Skeletal muscle satellite cell (primary cell): ENCODE measurements around the gene FGGY.

Experiments used
- H3K27me3 ChIP-seq: 2 replicates; pipeline ENCODE4 v1.7.0; 2013; ENCODE audit warnings: low read length; ENCODE audit not compliant: control insufficient read depth, insufficient read depth
- H3K36me3 ChIP-seq: 2 replicates; pipeline ENCODE4 v1.7.0; 2013; ENCODE audit warnings: mild to moderate bottlenecking, control low read depth, low read length; ENCODE audit not compliant: insufficient read depth
- H3K4me1 ChIP-seq: 2 replicates; pipeline ENCODE4 v1.7.0; 2013; ENCODE audit warnings: low read length; ENCODE audit not compliant: control insufficient read depth, insufficient read depth
- H3K4me2 ChIP-seq: 2 replicates; pipeline ENCODE4 v1.7.0; 2013; ENCODE audit warnings: mild to moderate bottlenecking, low read length
- H3K4me3 ChIP-seq: 2 replicates; pipeline ENCODE4 v1.7.0; 2013; ENCODE audit warnings: low read length
- H3K9ac ChIP-seq: 2 replicates; pipeline ENCODE4 v1.7.0; 2013; ENCODE audit warnings: mild to moderate bottlenecking, low read depth, low read length, moderate library complexity
- H3K9me3 ChIP-seq: replicated peaks from 2 replicates; pipeline ENCODE4 v1.7.0; 2013; ENCODE audit warnings: mild to moderate bottlenecking, control low read depth, low read length

FGGY gene

DNA sequence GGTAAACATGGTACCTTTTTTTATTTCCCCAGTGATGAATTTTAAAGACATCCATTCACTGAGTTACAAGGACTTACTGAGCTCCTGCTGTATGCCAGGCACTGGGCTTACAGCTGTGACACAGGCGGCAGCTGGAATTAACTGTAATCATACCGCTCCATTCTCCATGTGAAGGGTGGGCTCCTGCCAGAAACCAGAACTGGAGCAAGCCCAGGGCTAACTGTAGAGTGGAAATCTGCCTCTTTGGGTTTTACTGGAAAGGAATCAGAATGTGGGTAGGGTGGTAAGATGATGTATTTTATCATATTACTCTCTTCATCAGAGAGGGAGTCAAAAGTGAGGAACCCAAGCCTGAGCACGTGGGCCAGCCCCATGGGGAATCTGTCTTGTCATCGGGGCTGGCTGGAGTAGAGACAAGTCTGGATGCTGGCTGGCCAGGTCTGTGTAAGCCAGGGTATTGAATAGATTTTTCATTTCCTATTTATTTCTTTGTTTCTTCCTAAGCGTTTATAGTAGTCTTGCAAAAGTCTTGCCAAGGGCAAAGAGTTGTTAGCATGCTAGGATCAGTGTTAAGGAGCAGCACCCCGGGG lies 21.5 kb downstream of the FGGY start:
- Histone ChIP-seq H3K36me3 (no peaks in the 10 kb centered on the region), H3K4me2 (no peak overlapping the region), H3K9me3 (no peaks in the 10 kb centered on the region), H3K9ac (no peak overlapping the region), H3K27me3 (no peaks in the 10 kb centered on the region), H3K4me1 (peaks cover 24% of the 10 kb centered on the region), H3K4me3 (no peak overlapping the region)

DNA sequence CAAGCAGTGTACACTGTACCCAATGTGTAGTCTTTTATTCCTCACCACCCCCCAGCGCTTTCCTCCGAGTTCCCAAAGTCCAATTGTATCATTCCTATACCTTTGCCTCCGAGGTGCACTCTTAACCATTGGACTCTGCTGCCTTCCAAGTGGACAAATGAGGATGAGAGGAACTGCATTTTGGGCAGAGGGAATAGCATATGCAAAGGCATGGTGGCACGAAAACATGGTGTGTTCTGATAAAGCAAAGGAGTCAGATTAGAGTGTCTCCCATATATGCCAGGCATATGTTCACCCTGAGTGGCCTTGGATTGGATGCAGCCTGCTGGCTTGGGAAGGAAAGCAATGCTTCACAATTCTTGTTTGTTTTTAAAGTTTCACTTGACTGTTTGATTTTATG lies 25.5 kb downstream of the FGGY start:
- no peak overlapping the region for H3K9ac ChIP-seq
- H3K27me3 ChIP-seq, result no peaks in the 10 kb centered on the region
- H3K4me2 ChIP-seq, result no peak overlapping the region
- H3K4me3 ChIP-seq, result no peak overlapping the region
- H3K36me3 ChIP-seq, result no peaks in the 10 kb centered on the region
- H3K4me1 ChIP-seq, result peaks cover 13% of the 10 kb centered on the region
- no peaks in the 10 kb centered on the region for H3K9me3 ChIP-seq

DNA sequence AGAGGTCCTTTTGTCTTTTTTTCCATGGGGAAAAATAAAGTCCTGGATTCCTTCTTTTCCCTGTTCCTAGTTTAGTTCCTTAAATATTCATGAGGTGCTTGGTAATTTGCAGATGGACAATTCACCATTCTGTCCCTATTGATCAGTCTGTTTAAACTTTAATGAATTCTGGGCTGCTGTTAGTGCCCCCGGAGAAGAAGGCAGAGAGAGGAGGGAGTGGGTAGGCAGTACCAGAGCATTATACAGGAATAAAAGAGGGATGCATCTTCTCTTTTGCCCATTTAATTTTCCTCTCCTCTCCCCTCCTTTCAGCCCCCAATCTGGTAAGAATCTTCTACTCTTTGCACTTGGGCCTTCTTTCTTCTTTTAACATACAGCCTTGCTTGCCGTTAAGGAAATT lies 25.9 kb downstream of the FGGY start:
- Histone ChIP-seq H3K4me2 (no peak overlapping the region), H3K36me3 (no peaks in the 10 kb centered on the region), H3K27me3 (no peaks in the 10 kb centered on the region), H3K4me3 (no peak overlapping the region), H3K9me3 (no peaks in the 10 kb centered on the region), H3K9ac (no peak overlapping the region), H3K4me1 (peaks cover 9% of the 10 kb centered on the region)

DNA sequence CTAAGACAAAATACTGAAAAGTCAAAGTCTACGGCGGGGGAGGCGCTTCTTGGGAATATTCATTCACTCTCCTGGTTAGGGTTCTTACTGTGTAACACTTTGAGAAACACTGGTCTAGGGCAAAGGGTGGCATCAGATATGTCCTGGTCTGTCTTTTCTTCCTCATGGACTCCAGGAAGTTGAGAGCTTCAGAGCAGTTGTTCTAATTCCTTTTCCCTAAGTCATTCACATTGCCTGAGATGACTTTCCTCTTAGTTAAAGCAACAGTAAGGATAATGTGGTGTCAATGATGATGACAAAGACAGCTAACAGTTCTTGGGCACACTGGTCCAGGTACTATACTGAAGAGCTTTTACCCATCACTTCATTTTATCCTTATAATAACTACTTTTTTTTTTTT lies 27.0 kb downstream of the FGGY start:
- Histone ChIP-seq H3K9me3 (no peaks in the 10 kb centered on the region), H3K4me1 (peaks cover 6% of the 10 kb centered on the region), H3K27me3 (no peaks in the 10 kb centered on the region), H3K4me2 (no peak overlapping the region), H3K9ac (no peak overlapping the region), H3K36me3 (no peaks in the 10 kb centered on the region), H3K4me3 (no peak overlapping the region)

DNA sequence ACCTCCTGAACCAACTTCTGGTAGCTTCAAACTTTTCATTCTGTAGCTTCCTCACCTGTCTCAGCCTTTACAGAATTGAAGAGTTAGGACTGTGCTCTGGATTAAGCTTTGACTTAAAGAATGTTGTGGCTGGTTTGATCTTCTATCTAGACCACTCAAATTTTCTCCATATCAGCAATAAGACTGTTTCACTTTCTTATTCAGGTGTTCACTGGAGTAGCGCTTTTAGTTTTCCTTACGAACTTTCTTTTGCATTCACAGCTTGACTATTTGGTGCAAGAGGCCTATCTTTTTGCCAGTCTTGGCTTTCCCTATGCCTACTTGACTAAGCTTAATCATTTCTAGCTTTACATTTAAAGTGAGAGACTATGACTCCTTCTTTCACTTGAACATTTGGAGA lies 31.5 kb downstream of the FGGY start:
- Histone ChIP-seq H3K9ac (no peak overlapping the region), H3K4me2 (no peak overlapping the region), H3K36me3 (no peaks in the 10 kb centered on the region), H3K4me1 (peaks cover 18% of the 10 kb centered on the region), H3K9me3 (no peaks in the 10 kb centered on the region), H3K4me3 (no peak overlapping the region), H3K27me3 (no peaks in the 10 kb centered on the region)

DNA sequence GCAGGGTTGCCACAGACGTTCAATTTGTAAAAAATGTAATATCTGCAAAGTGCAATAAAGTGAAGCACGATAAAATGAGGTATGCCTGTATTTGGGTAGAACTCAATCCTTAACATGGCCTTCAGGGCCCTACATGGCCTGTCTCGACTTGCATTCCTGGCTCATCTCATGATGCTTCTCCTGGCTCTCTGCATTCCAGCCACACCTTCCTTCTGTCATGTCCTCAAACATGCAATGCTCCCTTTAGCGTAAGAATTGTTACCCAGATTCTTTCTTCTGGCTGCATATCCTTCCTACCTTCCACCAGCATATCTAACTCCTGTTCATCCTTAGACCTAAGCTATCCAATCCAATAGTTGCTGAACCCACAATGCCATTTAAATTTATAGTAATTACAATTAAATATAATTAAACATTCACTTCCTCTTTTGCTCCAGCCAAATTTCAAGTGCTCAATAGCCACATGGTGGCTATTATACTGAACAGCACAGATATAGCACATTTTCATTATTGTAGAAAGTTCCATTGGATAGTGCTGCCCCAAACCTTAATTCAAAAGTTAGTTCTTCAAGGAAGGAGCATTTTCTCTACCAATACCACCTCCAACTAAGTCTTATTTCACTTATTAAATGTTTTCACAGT lies 32.6 kb downstream of the FGGY start:
- Histone ChIP-seq H3K9ac (no peak overlapping the region), H3K4me1 (peaks cover 15% of the 10 kb centered on the region), H3K4me3 (no peak overlapping the region), H3K27me3 (no peaks in the 10 kb centered on the region), H3K4me2 (no peak overlapping the region), H3K9me3 (no peaks in the 10 kb centered on the region), H3K36me3 (no peaks in the 10 kb centered on the region)

DNA sequence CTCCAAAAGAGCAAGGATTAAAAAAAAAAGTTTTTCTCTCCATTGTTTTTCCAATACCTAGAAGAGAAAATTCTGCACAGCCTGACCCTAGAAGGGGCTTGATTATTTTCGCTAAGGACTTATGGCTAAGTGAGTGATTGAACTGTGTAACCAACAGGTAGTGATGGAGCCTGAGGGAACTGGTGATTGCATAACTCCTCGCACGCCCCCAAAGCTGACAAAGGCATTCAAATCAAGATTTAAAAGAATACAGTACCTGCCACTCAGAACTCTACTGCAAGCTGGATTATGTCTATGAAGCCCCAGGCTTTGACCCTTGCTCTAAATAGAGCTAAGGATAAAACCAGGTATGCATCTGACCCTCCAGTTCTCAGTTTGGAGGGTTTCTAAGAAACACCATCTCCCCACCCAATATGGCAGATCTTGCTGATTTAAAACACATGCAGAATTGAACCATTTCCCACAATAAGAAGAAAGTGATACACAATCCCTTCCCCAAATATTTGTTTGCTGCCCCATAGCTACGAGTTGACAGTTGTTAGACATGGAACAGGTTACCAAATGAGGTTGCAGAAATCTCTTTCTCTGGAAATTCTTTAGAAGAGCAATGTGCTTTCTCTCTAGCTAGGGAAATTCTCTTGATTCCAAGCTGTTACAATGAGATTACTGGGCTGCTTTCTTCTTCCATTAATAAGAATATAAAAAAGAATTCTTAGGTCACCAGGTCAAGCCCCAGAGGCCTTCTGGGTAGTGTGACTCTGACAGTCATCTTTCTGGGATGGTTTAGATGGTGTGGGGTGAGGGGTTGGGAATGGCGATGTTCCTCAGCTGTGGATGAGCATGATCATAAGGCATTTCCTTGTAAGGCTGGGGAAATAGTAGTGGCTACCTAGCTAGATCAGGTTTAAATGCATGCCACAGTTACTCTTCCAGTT lies 35.1 kb downstream of the FGGY start:
- peaks cover 22% of the 10 kb centered on the region for H3K4me1 ChIP-seq
- no peak overlapping the region for H3K4me3 ChIP-seq
- no peaks in the 10 kb centered on the region for H3K9me3 ChIP-seq
- no peak overlapping the region for H3K4me2 ChIP-seq
- no peaks in the 10 kb centered on the region for H3K36me3 ChIP-seq
- H3K9ac ChIP-seq, result no peak overlapping the region
- no peaks in the 10 kb centered on the region for H3K27me3 ChIP-seq

DNA sequence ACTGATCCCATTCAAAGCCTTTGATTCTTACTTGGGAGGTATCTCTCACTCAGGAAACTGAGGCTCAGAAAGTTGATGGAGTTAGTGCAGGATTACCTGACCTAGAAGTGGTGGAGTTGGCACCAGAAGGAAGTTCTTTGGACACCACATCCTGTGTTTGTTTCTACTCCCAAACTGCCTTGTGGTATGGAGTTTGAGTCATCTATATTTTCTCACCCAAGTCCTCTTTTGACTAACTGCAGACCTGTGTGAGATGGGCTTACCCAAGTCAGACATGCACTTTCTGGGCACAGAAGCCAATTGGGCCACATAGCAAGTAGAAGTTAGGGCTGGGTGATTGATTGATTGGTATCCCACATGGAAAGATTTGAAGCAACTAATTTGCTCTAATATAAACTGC lies 36.1 kb downstream of the FGGY start:
- Histone ChIP-seq H3K9me3 (no peaks in the 10 kb centered on the region), H3K36me3 (no peaks in the 10 kb centered on the region), H3K4me2 (peak overlapping the region; percentile 2), H3K9ac (no peak overlapping the region), H3K27me3 (no peaks in the 10 kb centered on the region), H3K4me3 (no peak overlapping the region), H3K4me1 (peaks cover 22% of the 10 kb centered on the region)

DNA sequence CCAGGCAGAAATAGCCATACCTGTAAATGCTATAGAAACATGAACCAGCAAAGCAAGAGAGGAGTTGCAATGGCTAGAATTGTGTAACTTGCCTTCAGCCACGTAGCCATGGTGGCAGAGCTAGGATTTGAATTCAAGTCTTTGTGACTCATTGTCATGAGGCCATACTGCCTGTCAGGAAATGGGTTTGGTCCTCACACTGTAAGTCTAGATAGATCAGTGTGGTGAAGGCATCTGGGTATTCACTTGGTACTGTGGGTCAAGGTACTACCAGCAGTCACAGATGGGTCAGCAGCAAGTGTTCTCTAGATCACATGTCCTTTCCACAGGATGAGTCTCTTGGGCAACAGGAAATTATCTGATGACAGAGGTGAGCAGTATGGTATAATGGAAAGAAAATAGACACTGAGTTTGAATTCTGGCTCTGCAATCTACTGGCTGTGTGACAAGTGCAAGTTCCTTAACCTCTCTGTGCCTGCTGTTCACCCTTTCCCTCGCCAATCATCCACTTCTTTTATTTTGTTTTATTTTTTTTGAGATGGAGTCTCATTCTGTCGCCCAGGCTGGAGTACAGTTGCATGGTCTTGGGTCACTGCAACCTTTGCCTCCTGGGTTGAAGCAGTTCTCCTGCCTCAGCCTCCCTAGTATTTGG lies 36.9 kb downstream of the FGGY start:
- Histone ChIP-seq H3K27me3 (no peaks in the 10 kb centered on the region), H3K4me1 (peaks cover 22% of the 10 kb centered on the region), H3K4me3 (no peak overlapping the region), H3K36me3 (no peaks in the 10 kb centered on the region), H3K4me2 (no peak overlapping the region), H3K9me3 (no peaks in the 10 kb centered on the region), H3K9ac (no peak overlapping the region)

DNA sequence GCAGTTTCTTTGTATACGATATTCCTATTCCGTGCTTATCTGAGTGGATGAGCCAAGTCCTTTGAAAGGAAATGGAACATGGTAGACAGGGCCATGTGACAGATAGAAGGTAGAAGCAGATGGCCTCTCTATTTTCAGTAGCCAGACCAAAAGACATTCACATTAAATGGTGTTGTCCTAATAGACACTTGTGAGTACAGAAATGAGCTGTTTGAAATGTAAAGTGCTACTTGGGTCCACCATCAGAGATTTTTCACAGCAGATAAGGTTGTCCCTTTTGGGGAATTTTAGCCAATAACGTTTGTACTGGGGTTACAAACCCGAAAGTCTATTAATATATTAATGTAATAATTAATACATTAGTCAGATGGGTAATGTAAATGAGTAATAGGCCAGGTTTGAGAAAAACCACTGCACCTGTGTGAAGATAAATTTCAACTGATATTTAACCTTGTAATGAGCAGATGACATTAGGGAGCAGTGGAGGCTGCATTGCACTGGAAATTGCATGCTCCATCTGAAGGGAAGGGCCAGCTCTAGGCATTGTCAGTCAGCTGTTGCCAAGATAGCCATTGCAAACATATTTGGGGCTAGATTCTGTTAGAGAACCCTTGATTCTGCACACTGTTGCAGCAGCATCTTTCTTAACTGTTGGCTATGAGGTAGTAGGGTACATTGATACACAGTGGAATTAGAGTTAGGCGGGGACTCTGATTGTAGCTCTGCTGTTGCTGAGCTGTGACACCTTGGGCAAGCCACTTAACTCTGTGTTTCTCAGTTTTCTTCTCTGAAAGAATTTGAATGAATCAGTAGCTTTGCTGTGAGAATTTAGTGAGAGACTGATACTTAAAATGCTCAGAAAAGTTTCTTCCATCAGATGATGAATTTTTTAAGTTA lies 43.8 kb downstream of the FGGY start:
- no peaks in the 10 kb centered on the region for H3K9me3 ChIP-seq
- H3K4me2 ChIP-seq, result no peak overlapping the region
- H3K4me1 ChIP-seq, result peaks cover 4% of the 10 kb centered on the region
- no peaks in the 10 kb centered on the region for H3K27me3 ChIP-seq
- no peak overlapping the region for H3K9ac ChIP-seq
- H3K36me3 ChIP-seq, result no peaks in the 10 kb centered on the region
- no peak overlapping the region for H3K4me3 ChIP-seq
